HepG2 (cell line): ENCODE data around the gene EEF1AKMT4. TPM values are rescaled to one million over a fixed set of nuclear protein-coding genes. Genes with fewer than 3 reads are reported as not detected.

ENCODE experiments used
- ATAC-seq: fragments of 200-7000 bp; cut with Tn5 transposase; 3 replicates; pipeline ENCODE4 v1.9.1; 2020; ENCODE audit warnings: mild to moderate bottlenecking, moderate library complexity
- BruUV-seq: library from RNA; stranded (reverse); fragments of 400-500 nt; replicated peaks from 2 replicates; lab custom pipeline; 2021; lab: Mats Ljungman, UMichigan
- CTCF ChIA-PET: fragments of 300-600 bp; formaldehyde crosslinking; extraction: SDS; loops from one replicate; lab custom pipeline; 2021; ENCODE audit warnings: low total read pairs, inconsistent platforms, low intra/inter-chr PET ratio; lab: Yijun Ruan, JAX
- POLR2A ChIA-PET: fragments of 350-600 bp; sonication (Branson Sonifier 250); formaldehyde crosslinking; loops from one replicate; lab custom pipeline; 2020; ENCODE audit warnings: antibody characterized with exemption, inconsistent platforms; lab: Yijun Ruan, JAX
- DNase-seq: peaks from one replicate; pipeline ENCODE4 v3.0.0-alpha.2; 2015; ENCODE audit warnings: low spot score
- FAIRE-seq: peaks from 3 replicates; lab custom pipeline; 2011; peaks lifted over from hg19 to GRCh38; lab: Jason Lieb, UNC
- H2AFZ ChIP-seq: one replicate; pipeline ENCODE4 v1.6.1; 2011; ENCODE audit warnings: low read length, inconsistent platforms
- H3K27ac ChIP-seq: fragments of 300-600 bp; 3 replicates; pipeline ENCODE4 v1.8.0; 2011; ENCODE audit warnings: mixed run types, mild to moderate bottlenecking, mixed read lengths, low read length, inconsistent platforms; ENCODE audit not compliant: insufficient read depth; ENCODE audit errors: extremely low read length
- H3K27me3 ChIP-seq, 2 experiments: fragments of 200-600 bp in 1 of 2; 2 replicates in 1 of 2; 3 replicates in 1 of 2; pipeline versions ENCODE4 v1.6.0 to v1.8.0; 2011; ENCODE audit warnings: low read length in 2 of 2, mild to moderate bottlenecking in 2 of 2, moderate library complexity in 2 of 2, inconsistent platforms in 1 of 2; ENCODE audit not compliant: insufficient read depth in 2 of 2, control insufficient read depth in 1 of 2
- H3K36me3 ChIP-seq, 2 experiments: fragments of 200-600 bp in 1 of 2; replicated peaks in 1 of 2; 2 replicates in 1 of 2; 3 replicates in 1 of 2; pipeline versions ENCODE4 v1.5.1 to v1.8.0; 2011; ENCODE audit warnings: low read length in 2 of 2, inconsistent platforms in 1 of 2; ENCODE audit not compliant: insufficient read depth in 2 of 2, control insufficient read depth in 1 of 2
- H3K4me1 ChIP-seq: 2 replicates; pipeline ENCODE4 v1.5.1; 2012; ENCODE audit warnings: low read length, inconsistent platforms; ENCODE audit not compliant: insufficient read depth
- H3K4me2 ChIP-seq: 2 replicates; pipeline ENCODE4 v1.6.0; 2011; ENCODE audit warnings: low read depth, low read length, inconsistent platforms
- H3K4me3 ChIP-seq, 3 experiments: fragments of 200-600 bp in 1 of 3; sonication (generic), shearing (Covaris generic) in 1 of 3; replicated peaks in 1 of 3; 2 replicates each; pipeline ENCODE4 v1.5.1; 2011 to 2016; ENCODE audit warnings: low read length in 3 of 3, inconsistent platforms in 2 of 3, low read depth in 2 of 3, mild to moderate bottlenecking in 2 of 3, control low read depth in 1 of 3, mixed read lengths in 1 of 3; ENCODE audit not compliant: insufficient read depth in 1 of 3
- H3K79me2 ChIP-seq: one replicate; pipeline ENCODE4 v1.6.1; 2011; ENCODE audit warnings: low read length, inconsistent platforms; ENCODE audit not compliant: insufficient read depth
- H3K9ac ChIP-seq: 2 replicates; pipeline ENCODE4 v1.6.0; 2011; ENCODE audit warnings: mild to moderate bottlenecking, low read depth, low read length, inconsistent platforms; ENCODE audit not compliant: insufficient read depth
- H3K9me3 ChIP-seq: 2 replicates; pipeline ENCODE4 v1.5.1; 2012; ENCODE audit warnings: mild to moderate bottlenecking, low read length
- H4K20me1 ChIP-seq: 2 replicates; pipeline ENCODE4 v1.6.0; 2011; ENCODE audit warnings: inconsistent platforms, mild to moderate bottlenecking, low read length, moderate library complexity; ENCODE audit not compliant: insufficient read depth
- AGO2 ChIP-seq: fragments of 200-400 bp; formaldehyde crosslinking; optimal IDR thresholded peaks from 2 replicates; pipeline ENCODE3; 2017; ENCODE audit warnings: mild to moderate bottlenecking, low read depth, low read length, moderate library complexity
- DMAP1 ChIP-seq: IDR thresholded peaks from 2 replicates; pipeline ENCODE4 v1.6.1; 2016
- DZIP1 ChIP-seq: sonication (generic); formaldehyde crosslinking; IDR thresholded peaks from 2 replicates; pipeline ENCODE4 v1.5.0; 2020; ENCODE audit warnings: mild to moderate bottlenecking, missing genetic modification reagents
- HCFC1 ChIP-seq: fragments of 150-350 bp; IDR thresholded peaks from 2 replicates; pipeline ENCODE4 v1.6.1; 2014; ENCODE audit warnings: low read depth, low read length
- HNRNPH1 ChIP-seq: fragments of 200-400 bp; formaldehyde crosslinking; optimal IDR thresholded peaks from 2 replicates; pipeline ENCODE3; 2017; ENCODE audit warnings: mild to moderate bottlenecking, low read depth, low read length
- IRF9 ChIP-seq: sonication (generic); formaldehyde crosslinking; IDR thresholded peaks from 2 replicates; pipeline ENCODE4 v1.8.0; 2022; ENCODE audit warnings: missing genetic modification reagents, mild to moderate bottlenecking, borderline replicate concordance
- KDM3A ChIP-seq: IDR thresholded peaks from 2 replicates; pipeline ENCODE4 v1.6.1; 2018; ENCODE audit warnings: low read depth, missing compliant biosample characterization
- MBNL3 ChIP-seq: fragments of 250-450 bp; sonication (Bioruptor Pico); conservative IDR thresholded peaks from 2 replicates; pipeline ENCODE4 v1.8.0; 2022; ENCODE audit warnings: mild to moderate bottlenecking, inconsistent platforms
- NCOA1 ChIP-seq: sonication (generic); formaldehyde crosslinking; IDR thresholded peaks from 2 replicates; pipeline ENCODE4 v1.9.0; 2021; ENCODE audit warnings: missing genetic modification reagents
- POLR2G ChIP-seq: fragments of 200-400 bp; formaldehyde crosslinking; IDR thresholded peaks from 2 replicates; pipeline ENCODE4 v1.6.1; 2018; ENCODE audit warnings: mild to moderate bottlenecking, low read depth, low read length, moderate library complexity
- REST ChIP-seq, 2 experiments: IDR thresholded peaks; 2 replicates each; pipeline ENCODE4 v1.6.1; 2011 to 2012; ENCODE audit warnings: low read length in 2 of 2, borderline replicate concordance in 1 of 2, low read depth in 1 of 2, mild to moderate bottlenecking in 1 of 2, moderate library complexity in 1 of 2
- STAT5B ChIP-seq: sonication (generic); formaldehyde crosslinking; IDR thresholded peaks from 2 replicates; pipeline ENCODE4 v1.4.0; 2020; ENCODE audit warnings: missing genetic modification reagents
- ZNF274 ChIP-seq: sonication (generic); formaldehyde crosslinking; IDR thresholded peaks from 2 replicates; pipeline ENCODE4 v1.5.1; 2020; ENCODE audit warnings: mild to moderate bottlenecking, missing genetic modification reagents
- ZNF891 ChIP-seq: sonication (generic); formaldehyde crosslinking; IDR thresholded peaks from 2 replicates; pipeline ENCODE4 v1.5.0; 2020; ENCODE audit warnings: mild to moderate bottlenecking, missing genetic modification reagents
- WGBS: methylation state at CpG from one replicate; pipeline ENCODE4 v1.1.6; 2017; ENCODE audit warnings: low lambda C conversion rate; 5-methylcytosine and 5-hydroxymethylcytosine counted together
- in situ Hi-C: cut with HindIII; loops from 2 replicates; pipeline ENCODE4 v1.10.0; 2017; ENCODE audit warnings: low pct_unique_long_range_greater_than_20kb; ENCODE audit not compliant: extremely low pct_ligation_motif_present
- intact Hi-C: fragments of 100-400 bp; cut with micrococcal nuclease; formaldehyde crosslinking; loops from one replicate; pipeline ENCODE4 v1.10.0; 2022; ENCODE audit not compliant: unreplicated experiment
- polyA plus RNA-seq, 8 experiments: library from polyadenylated mRNA; depleted of rRNA in 3 of 8; stranded (reverse) in 7 of 8; unstranded in 1 of 8; fragments of >200 nt; fragmentation: Illumina TruSeq in 4 of 8; extraction: Trizol in 4 of 8; gene quantifications; 2 replicates each; pipeline versions ENCODE4 v1.2.1 to v1.2.3, GENCODE V29; 2011 to 2016; ENCODE audit warnings: low read depth in 4 of 8, missing spikeins in 1 of 8, mixed read lengths in 1 of 8; ENCODE audit not compliant: insufficient read depth in 1 of 8
- total RNA-seq, 5 experiments: library from RNA; depleted of rRNA; stranded (reverse); fragments of >200 nt; fragmentation: Illumina TruSeq; extraction: Trizol; gene quantifications; 2 replicates each; pipeline ENCODE4 v1.2.3, GENCODE V29; 2016; ENCODE audit warnings: low read depth in 1 of 5

EEF1AKMT4 gene
- total and polyA plus RNA-seq, 2 of the 13 experiments (the other 11 are each of a cell fraction or from before 2014, with no cell fraction given), result 13.1 to 15.8 TPM

GRCh38 chr3:184259878-184260723 lies 10.6 kb downstream of the EEF1AKMT4 start (continued):
- TF ChIP-seq REST (IDR thresholded peaks at IDR 0.05; ENCODE audit: borderline replicate concordance in 1 of 2, low read depth in 1 of 2, low read length in 2 of 2), result peak; percentile 65 to 91

- no peak overlapping the region for H3K27ac ChIP-seq
- intact Hi-C loops, result loop anchor here (1.0 kb wide), 1 partner anchor 25 kb away; no protein-coding TSS in a partner anchor
- 0% methylated on average over 11 of the region's 49 CpGs for WGBS
- 0 out of 5 replicates have a peak, but pooled peaks cover 0 to 1% of the 10 kb centered on the region in 2 experiments for H3K36me3 ChIP-seq
- H3K4me2 ChIP-seq, result peak overlapping the region; percentile 84
- peaks cover 24% of the 10 kb centered on the region for H3K4me1 ChIP-seq
- no peak for FAIRE-seq
- no peak overlapping the region for H2AFZ ChIP-seq
- CTCF ChIA-PET, result no interaction called here
- peak; percentile 18 for ATAC-seq
- H4K20me1 ChIP-seq, result peaks cover 12% of the 10 kb centered on the region; the same call in 1 of the 2 replicates
- BruUV-seq, result no TSS peak
- H3K9me3 ChIP-seq, result no peaks in the 10 kb centered on the region
- H3K9ac ChIP-seq, result no peak overlapping the region
- no peaks in the 10 kb centered on the region for H3K79me2 ChIP-seq
- POLR2A ChIA-PET, result interaction anchor here (1.6 kb wide), 1 partner anchor 11 kb away, joined by 8 read pairs; no protein-coding TSS in a partner anchor
- H3K4me3 ChIP-seq, result peak overlapping the region; percentile 61 to 73 (median 62)
- peaks cover 3 to 27% of the 10 kb centered on the region in 2 experiments for H3K27me3 ChIP-seq
- DNase-seq, result no peak
- in situ Hi-C loops, result no loop called here
- TF ChIP-seq POLR2G (no peak), ZNF891 (CRISPR knock-in tag) (no peak), DZIP1 (CRISPR knock-in tag) (no peak), ZNF274 (CRISPR knock-in tag) (0 out of 2 replicates have a peak, but pooled peaks have one; percentile 65), NCOA1 (CRISPR knock-in tag) (no peak), AGO2 (peak; percentile 1), IRF9 (no peak), MBNL3 (CRISPR knock-in tag) (no peak), STAT5B (CRISPR knock-in tag) (no peak), DMAP1 (CRISPR knock-in tag) (no peak), HNRNPH1 (no peak), KDM3A (CRISPR knock-in tag) (no peak), HCFC1 (no peak)
Measured at GRCh38 chr3:184260724-184261269, 11.3 kb downstream of the EEF1AKMT4 start.
